HG02588 (cell line): ENCODE data around the gene TCERG1.
A peak's percentile ranks its signal among the peaks of the same experiment; 100 is the strongest.
"Not testable (repeated sequence)": the region's sequence is repeated elsewhere in the genome, so short reads cannot be mapped to it uniquely, and the experiment has no call there.

ENCODE experiments used
- ATAC-seq: cut with Tn5 transposase; IDR thresholded peaks from one replicate; pipeline ENCODE4 v1.9.1; 2021; ENCODE audit warnings: mild to moderate bottlenecking, moderate library complexity; ENCODE audit not compliant: unreplicated experiment

The TCERG1 gene

DNA sequence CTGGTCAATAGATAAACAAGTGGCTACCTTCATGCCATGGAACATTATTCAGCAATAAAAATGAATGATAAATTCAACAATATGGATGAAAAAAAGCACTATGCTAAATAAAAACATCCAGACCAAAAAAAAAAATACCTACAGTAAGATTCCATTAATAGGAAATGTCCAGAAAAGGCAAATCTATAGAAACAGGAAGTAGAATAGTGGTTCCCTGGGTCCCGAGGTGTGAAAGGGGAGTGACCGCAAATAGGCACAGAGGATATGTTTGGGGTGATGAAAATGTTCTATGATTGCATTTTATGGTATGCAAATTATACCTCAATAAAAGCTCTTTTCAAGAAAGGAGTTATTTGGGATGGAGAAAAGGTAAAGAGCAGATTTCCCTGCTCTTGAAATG lies 72.4 kb downstream of the TCERG1 start:
- ATAC-seq = no peak

DNA sequence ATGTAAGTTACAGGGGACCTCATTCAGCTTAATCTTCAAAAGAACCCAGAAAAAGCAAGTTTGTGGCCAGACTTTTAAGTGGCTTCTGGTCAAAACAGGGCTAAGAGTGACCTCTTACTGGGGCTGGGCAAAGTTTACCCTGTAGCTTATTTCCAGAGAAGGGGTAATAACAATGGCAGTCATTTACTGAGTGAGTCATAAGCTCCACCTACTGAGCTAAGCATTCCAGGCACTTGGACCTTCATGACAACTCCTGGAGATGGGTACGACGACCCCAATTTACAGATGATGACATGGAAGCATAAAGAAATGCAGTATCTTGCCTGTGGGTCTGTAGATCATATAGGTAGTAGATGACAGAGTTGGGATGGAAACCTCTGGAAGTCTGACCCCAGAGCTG lies 73.6 kb downstream of the TCERG1 start:
- no peak for ATAC-seq

- ATAC-seq = no peak
Measured at GRCh38 chr5:146521403-146522106, 74.4 kb downstream of the TCERG1 start.

- ATAC-seq = no peak
Measured at GRCh38 chr5:146523698-146524097, 76.6 kb downstream of the TCERG1 start.

DNA sequence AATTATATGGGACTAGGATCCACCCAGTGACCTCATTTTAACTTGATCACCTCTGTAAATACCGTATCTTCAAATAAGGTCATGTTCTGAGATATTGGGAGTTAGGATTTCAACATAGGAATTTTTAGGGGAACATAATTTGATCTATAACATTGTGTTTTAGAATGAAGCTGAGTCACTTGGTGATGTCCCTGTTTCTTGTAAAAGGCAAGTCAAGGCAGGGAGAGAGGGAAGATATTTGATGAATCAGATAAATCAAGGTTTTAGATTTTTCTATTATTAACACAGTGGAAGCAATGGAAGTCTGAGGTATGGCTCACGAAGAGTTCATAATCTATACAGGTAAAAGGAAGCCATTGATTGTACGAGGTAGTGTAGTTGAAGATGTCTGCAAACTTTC lies 80.7 kb downstream of the TCERG1 start:
- no peak for ATAC-seq

GRCh38 chr5:146528236-146528635 lies 81.1 kb downstream of the TCERG1 start:
- ATAC-seq = no peak

- peak; percentile 60 for ATAC-seq
Measured at GRCh38 chr5:146529984-146530383, 82.9 kb downstream of the TCERG1 start.

DNA sequence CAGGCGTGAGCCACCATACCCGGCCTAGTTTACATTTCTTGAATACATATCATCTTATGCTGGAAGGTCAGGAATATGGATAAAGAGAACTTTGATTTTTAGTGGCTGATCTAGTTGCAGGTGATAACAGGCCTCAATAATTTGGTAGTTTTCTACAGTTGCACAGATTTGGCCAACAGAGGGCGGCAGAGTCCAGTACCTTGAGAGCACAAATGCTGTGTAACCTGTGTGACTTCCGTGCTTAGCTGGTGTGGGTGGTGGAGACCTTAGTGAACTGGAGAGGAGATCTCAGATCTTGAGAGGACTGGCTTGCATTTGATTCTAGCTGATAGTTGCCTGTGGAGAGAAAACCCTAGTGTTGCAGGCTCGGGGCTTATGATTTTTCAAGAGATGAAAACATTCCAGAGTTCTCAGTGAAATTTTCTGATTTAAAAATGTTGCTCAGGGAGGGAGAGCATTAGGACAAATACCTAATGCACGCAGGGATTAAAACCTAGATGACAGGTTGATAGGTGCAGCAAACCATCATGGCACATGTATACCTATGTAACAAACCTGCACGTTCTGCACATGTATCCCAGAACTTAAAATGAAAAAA lies 86.2 kb downstream of the TCERG1 start:
- ATAC-seq = peak; percentile 95

DNA sequence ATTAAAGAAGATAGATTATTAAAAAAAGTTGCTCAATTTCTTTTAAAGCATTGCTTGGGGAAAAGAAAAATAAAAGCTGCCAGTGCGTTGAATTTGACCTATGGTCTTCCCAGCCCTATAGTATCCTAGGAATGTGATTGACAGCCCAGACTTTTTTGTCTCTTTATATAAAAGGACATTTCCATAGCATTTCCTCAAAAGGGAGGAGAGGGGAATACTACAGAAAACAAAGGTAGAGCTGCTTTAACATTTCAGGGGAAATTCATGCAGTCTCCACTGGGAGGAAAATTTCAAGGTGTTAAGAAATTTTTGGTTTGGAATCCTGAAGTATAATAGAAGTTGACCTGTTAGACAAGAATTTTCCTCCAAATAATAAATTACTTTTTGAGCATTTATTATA lies 86.7 kb downstream of the TCERG1 start:
- ATAC-seq = no peak

GRCh38 chr5:146538432-146538831 lies 91.3 kb downstream of the TCERG1 start:
- no peak for ATAC-seq

GRCh38 chr5:146539973-146540372 lies 92.8 kb downstream of the TCERG1 start:
- ATAC-seq = no peak

DNA sequence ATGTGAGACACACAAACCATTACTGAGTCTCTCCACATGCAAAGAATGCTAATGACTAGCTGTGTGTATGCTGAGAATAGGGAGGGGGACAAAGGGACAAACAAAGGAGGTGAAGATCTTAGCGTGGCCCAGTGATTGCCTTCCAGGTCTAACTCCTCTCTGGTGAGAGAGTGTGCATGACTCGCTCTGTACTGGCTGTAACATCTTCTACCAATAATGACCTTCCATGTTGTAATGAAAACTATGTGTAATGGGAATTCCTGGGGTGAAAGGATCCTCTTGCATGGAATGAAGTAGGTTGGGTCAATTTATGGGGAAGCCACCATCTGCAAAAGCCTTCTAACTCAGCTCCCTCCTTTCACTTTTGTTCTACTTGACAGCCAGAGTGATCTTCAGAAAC lies 93.3 kb downstream of the TCERG1 start:
- ATAC-seq = no peak

- peak; percentile 98 for ATAC-seq
Measured at GRCh38 chr5:146541958-146542849, 95.1 kb downstream of the TCERG1 start.

GRCh38 chr5:146544232-146544631 lies 97.1 kb downstream of the TCERG1 start:
- ATAC-seq = no peak

- no peak for ATAC-seq
Measured at GRCh38 chr5:146548781-146549449, 101.8 kb downstream of the TCERG1 start.

GRCh38 chr5:146549615-146550014 lies 102.5 kb downstream of the TCERG1 start:
- ATAC-seq = no peak

GRCh38 chr5:146553446-146553845 lies 106.3 kb downstream of the TCERG1 start:
- no peak for ATAC-seq

DNA sequence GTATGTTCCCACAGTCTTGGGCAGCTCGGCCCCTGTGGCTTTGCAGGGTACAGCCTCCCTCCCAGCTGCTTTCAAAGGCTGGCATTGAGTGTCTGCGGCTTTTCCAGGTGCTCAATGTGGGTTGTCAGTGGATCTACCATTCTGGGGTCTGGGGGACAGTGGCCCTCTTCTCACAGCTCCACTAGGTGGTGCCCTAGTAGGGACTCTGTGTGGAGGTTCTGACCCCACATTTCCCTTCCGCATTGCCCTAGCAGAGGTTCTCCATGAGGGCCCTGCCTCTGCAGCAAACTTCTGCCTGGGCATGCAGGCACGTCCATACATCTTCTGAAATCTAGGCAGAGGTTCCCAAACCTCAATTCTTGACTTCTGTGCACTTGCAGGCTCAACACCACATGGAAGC lies 109.8 kb downstream of the TCERG1 start:
- ATAC-seq = not testable (repeated sequence)

DNA sequence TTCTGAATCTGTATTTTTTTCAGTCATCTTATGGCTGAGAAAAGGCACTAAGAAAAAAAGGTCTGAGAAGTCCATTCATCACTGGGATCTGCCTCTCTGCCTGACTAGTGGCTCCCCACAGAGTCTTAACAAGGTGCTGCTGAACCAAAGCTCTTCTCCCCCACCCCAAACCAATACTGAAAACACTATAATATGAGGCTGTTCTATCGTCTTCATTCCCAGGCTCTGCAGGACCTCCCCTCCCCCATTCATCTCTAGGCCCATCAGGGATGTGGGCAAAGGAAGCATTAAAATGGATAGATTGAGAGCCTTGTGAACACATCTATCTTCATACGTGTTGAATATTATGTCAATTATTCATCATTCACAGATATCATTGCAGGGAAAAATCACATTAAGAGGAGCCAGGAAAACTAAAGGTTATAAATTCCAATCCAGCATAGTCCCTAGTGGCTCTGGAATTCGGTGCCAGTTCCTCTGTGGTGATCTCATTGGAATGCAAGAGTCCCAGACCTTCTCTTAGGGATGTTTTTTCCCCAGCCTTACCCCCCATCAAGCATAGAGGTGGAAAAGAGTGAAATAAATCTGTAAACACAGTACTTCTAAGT lies 113.2 kb downstream of the TCERG1 start:
- ATAC-seq = no peak
